Neural cell (in vitro differentiated cells): ENCODE measurements around the gene KIFC3. TPM values are rescaled to one million over a fixed set of nuclear protein-coding genes. Genes with fewer than 3 reads are reported as not detected.

Experiments
- H2AFZ ChIP-seq: fragments of 200-600, 300-800 bp; sonication (generic), shearing (Covaris generic); 2 replicates; pipeline ENCODE4 v1.6.0; 2014; ENCODE audit warnings: low read depth, mild to moderate bottlenecking, antibody characterized with exemption, low read length, moderate library complexity
- H3F3A ChIP-seq: fragments of 200-600 bp; shearing (Covaris generic); 2 replicates; pipeline ENCODE4 v1.6.1; 2016; ENCODE audit warnings: mild to moderate bottlenecking, moderate library complexity, mixed read lengths, antibody characterized with exemption, low read length; ENCODE audit not compliant: insufficient read depth, poor library complexity, severe bottlenecking
- H3K27ac ChIP-seq: fragments of 200-600, 300-800 bp; sonication (generic), shearing (Covaris generic); 2 replicates; pipeline ENCODE4 v1.5.1; 2014; ENCODE audit warnings: mild to moderate bottlenecking, low read length, moderate library complexity
- H3K27me3 ChIP-seq: fragments of 300-800, 200-600 bp; sonication (generic), shearing (Covaris generic); 2 replicates; pipeline ENCODE4 v1.6.0; 2014; ENCODE audit warnings: mild to moderate bottlenecking, low read depth, low read length, moderate library complexity; ENCODE audit not compliant: insufficient read depth
- H3K36me3 ChIP-seq: fragments of 300-800, 200-600 bp; sonication (generic), shearing (Covaris generic); 2 replicates; pipeline ENCODE4 v1.5.1; 2014; ENCODE audit warnings: mild to moderate bottlenecking, antibody characterized with exemption, low read length, moderate library complexity; ENCODE audit not compliant: insufficient read depth
- H3K4me2 ChIP-seq: fragments of 300-800, 200-600 bp; sonication (generic), shearing (Covaris generic); 2 replicates; pipeline ENCODE4 v1.6.0; 2014; ENCODE audit warnings: mild to moderate bottlenecking, low read length
- H3K4me3 ChIP-seq: fragments of 300-800, 200-600 bp; sonication (generic), shearing (Covaris generic); 2 replicates; pipeline ENCODE4 v1.5.1; 2014; ENCODE audit warnings: mild to moderate bottlenecking, low read length, moderate library complexity
- H3K79me2 ChIP-seq: fragments of 200-600 bp; shearing (Covaris generic); replicated peaks from 2 replicates; pipeline ENCODE4 v1.6.0; 2014; ENCODE audit warnings: mild to moderate bottlenecking, low read length, moderate library complexity; ENCODE audit not compliant: insufficient read depth
- H3K9ac ChIP-seq: fragments of 300-800, 200-600 bp; sonication (generic), shearing (Covaris generic); 2 replicates; pipeline ENCODE4 v1.6.1; 2016; ENCODE audit warnings: mild to moderate bottlenecking, low read length, mixed read lengths
- H3K9me2 ChIP-seq: fragments of 200-600 bp; shearing (Covaris generic); 2 replicates; pipeline ENCODE4 v1.6.1; 2016; ENCODE audit warnings: mild to moderate bottlenecking, low read length, mixed read lengths; ENCODE audit not compliant: insufficient read depth
- H3K9me3 ChIP-seq: fragments of 200-600, 300-800 bp; sonication (generic), shearing (Covaris generic); 2 replicates; pipeline ENCODE4 v1.6.1; 2016; ENCODE audit warnings: mild to moderate bottlenecking, mixed run types, low read length, moderate library complexity, mixed read lengths
- H4K20me1 ChIP-seq: fragments of 200-600 bp; shearing (Covaris generic); 2 replicates; pipeline ENCODE4 v1.6.1; 2016; ENCODE audit warnings: mild to moderate bottlenecking, mixed run types; ENCODE audit not compliant: insufficient read depth
- CTCF ChIP-seq: fragments of 450-650 bp; IDR thresholded peaks from 2 replicates; pipeline ENCODE4 v1.5.1; 2014; ENCODE audit warnings: antibody characterized with exemption, mild to moderate bottlenecking, moderate library complexity; ENCODE audit not compliant: poor library complexity, severe bottlenecking
- EP300 ChIP-seq: fragments of 450-650 bp; conservative IDR thresholded peaks from 2 replicates; pipeline ENCODE4 v1.6.1; 2014; ENCODE audit warnings: antibody characterized with exemption, mild to moderate bottlenecking, moderate library complexity; ENCODE audit not compliant: poor library complexity, severe bottlenecking
- EZH2 ChIP-seq: fragments of 200-600, 300-800 bp; shearing (Covaris generic), sonication (generic); IDR thresholded peaks from 2 replicates; pipeline ENCODE4 v1.6.1; 2014; ENCODE audit warnings: antibody characterized with exemption, low read length, borderline replicate concordance, mild to moderate bottlenecking; ENCODE audit not compliant: insufficient read depth, poor library complexity, severe bottlenecking
- MXI1 ChIP-seq: fragments of 450-650 bp; conservative IDR thresholded peaks from 2 replicates; pipeline ENCODE4 v1.6.1; 2014; ENCODE audit warnings: antibody characterized with exemption, mild to moderate bottlenecking; ENCODE audit not compliant: poor library complexity, severe bottlenecking
- POLR2AphosphoS5 ChIP-seq: IDR thresholded peaks from 2 replicates; pipeline ENCODE4 v1.6.1; 2012
- RAD21 ChIP-seq: fragments of 450-650 bp; conservative IDR thresholded peaks from 2 replicates; pipeline ENCODE4 v1.6.1; 2014; ENCODE audit warnings: antibody characterized with exemption, mild to moderate bottlenecking, moderate library complexity
- REST ChIP-seq: IDR thresholded peaks from 2 replicates; pipeline ENCODE4 v1.6.1; 2012; ENCODE audit warnings: borderline replicate concordance
- SMC3 ChIP-seq: fragments of 450-650 bp; conservative IDR thresholded peaks from 2 replicates; pipeline ENCODE4 v1.6.1; 2014; ENCODE audit warnings: antibody characterized with exemption, mild to moderate bottlenecking, moderate library complexity; ENCODE audit not compliant: poor library complexity
- TAF1 ChIP-seq: IDR thresholded peaks from 2 replicates; pipeline ENCODE4 v1.6.1; 2012; ENCODE audit warnings: low read depth
- polyA plus RNA-seq: library from polyadenylated mRNA; depleted of rRNA; stranded (reverse); fragments of >200 nt; gene quantifications from 2 replicates; pipeline ENCODE4 v1.2.3, GENCODE V29; 2014

The KIFC3 gene
- polyA plus RNA-seq, 1 donor from 2014 or later, result 29.7 TPM

- Histone ChIP-seq H3K27me3 (no peaks in the 10 kb centered on the region), H3K27ac (no peak overlapping the region), H3F3A (no peaks in the 10 kb centered on the region), H3K79me2 (no peaks in the 10 kb centered on the region), H3K9me2 (no peaks in the 10 kb centered on the region), H2AFZ (no peak overlapping the region), H4K20me1 (no peaks in the 10 kb centered on the region), H3K36me3 (no peaks in the 10 kb centered on the region), H3K4me2 (no peak overlapping the region), H3K9me3 (no peaks in the 10 kb centered on the region), H3K4me3 (no peak overlapping the region), H3K9ac (no peak overlapping the region)
- TF ChIP-seq SMC3, result no peak
- TF ChIP-seq RAD21, result no peak
- no peak for TF ChIP-seq EP300
- TF ChIP-seq MXI1, result no peak
- no peak for TF ChIP-seq POLR2AphosphoS5
- TF ChIP-seq CTCF, result no peak
- no peak for TF ChIP-seq REST
- no peak for TF ChIP-seq EZH2
- no peak for TF ChIP-seq TAF1
Observed at GRCh38 chr16:57751539-57752202, 50.6 kb downstream of the KIFC3 start.

- H3K9ac ChIP-seq, result no peak overlapping the region
- H3K27ac ChIP-seq, result no peak overlapping the region
- no peaks in the 10 kb centered on the region for H3K36me3 ChIP-seq
- no peaks in the 10 kb centered on the region for H3K9me3 ChIP-seq
- H3K4me3 ChIP-seq, result no peak overlapping the region
- H3K9me2 ChIP-seq, result no peaks in the 10 kb centered on the region
- no peaks in the 10 kb centered on the region for H3F3A ChIP-seq
- no peaks in the 10 kb centered on the region for H3K27me3 ChIP-seq
- no peaks in the 10 kb centered on the region for H4K20me1 ChIP-seq
- no peak overlapping the region for H3K4me2 ChIP-seq
- H2AFZ ChIP-seq, result no peak overlapping the region
- H3K79me2 ChIP-seq, result no peaks in the 10 kb centered on the region
- TF ChIP-seq REST (no peak), EZH2 (no peak), EP300 (no peak), SMC3 (no peak), RAD21 (no peak), POLR2AphosphoS5 (no peak), CTCF (no peak), MXI1 (no peak), TAF1 (no peak)
Observed at GRCh38 chr16:57750796-57751538, 51.3 kb downstream of the KIFC3 start.
